ENCODE data around the gene DCBLD2.
"Not testable (repeated sequence)": the region's sequence is repeated elsewhere in the genome, so short reads cannot be mapped to it uniquely, and the experiment has no call there.

The DCBLD2 gene

DNA sequence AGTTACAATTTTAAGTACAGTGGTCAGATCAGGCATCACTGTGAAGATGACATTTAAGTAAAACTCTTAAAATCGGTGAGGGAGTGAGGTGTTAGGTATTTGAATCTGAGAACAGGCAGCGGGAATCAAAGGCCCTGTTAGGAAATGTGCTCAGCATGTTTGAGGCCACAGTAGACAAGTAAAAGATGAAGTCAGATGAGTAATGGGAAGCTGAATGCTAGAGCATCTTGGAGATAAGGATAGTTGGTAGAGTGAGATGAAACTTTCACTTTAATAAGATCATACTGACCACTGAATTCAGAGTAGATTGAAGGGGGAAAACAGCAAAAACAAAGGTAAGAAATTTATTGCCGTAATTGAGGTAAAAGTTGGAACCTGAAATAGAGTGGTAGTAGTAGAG lies 61.6 kb downstream of the DCBLD2 start:
- Histone ChIP-seq H3K4me3 (ENCODE audit: low read depth, low read length) (no peak overlapping the region), H3K79me2 (no peaks in the 10 kb centered on the region), H3K4me2 (ENCODE audit: low read length) (no peak overlapping the region), H3K9me3 (ENCODE audit: control insufficient read depth, low read length) (no peaks in the 10 kb centered on the region), H2AFZ (no peak overlapping the region), H3K27me3 (ENCODE audit: control insufficient read depth, insufficient read depth, low read length) (no peaks in the 10 kb centered on the region), H3K9ac (no peak overlapping the region), H3K4me1 (no peaks in the 10 kb centered on the region), H3K36me3 (ENCODE audit: control insufficient read depth, insufficient read depth, low read length) (no peaks in the 10 kb centered on the region), H3K27ac (no peak overlapping the region)
- TF ChIP-seq, protein P1, sequence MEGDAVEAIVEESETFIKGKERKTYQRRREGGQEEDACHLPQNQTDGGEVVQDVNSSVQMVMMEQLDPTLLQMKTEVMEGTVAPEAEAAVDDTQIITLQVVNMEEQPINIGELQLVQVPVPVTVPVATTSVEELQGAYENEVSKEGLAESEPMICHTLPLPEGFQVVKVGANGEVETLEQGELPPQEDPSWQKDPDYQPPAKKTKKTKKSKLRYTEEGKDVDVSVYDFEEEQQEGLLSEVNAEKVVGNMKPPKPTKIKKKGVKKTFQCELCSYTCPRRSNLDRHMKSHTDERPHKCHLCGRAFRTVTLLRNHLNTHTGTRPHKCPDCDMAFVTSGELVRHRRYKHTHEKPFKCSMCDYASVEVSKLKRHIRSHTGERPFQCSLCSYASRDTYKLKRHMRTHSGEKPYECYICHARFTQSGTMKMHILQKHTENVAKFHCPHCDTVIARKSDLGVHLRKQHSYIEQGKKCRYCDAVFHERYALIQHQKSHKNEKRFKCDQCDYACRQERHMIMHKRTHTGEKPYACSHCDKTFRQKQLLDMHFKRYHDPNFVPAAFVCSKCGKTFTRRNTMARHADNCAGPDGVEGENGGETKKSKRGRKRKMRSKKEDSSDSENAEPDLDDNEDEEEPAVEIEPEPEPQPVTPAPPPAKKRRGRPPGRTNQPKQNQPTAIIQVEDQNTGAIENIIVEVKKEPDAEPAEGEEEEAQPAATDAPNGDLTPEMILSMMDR (IDR thresholded peaks at IDR 0.05): no peak

GRCh38 chr3:98831060-98831459 lies 70.4 kb downstream of the DCBLD2 start:
- H3K9me3 ChIP-seq (ENCODE audit: control insufficient read depth, low read length); H2AFZ ChIP-seq; H3K9ac ChIP-seq; H3K79me2 ChIP-seq; H3K4me3 ChIP-seq (ENCODE audit: low read depth, low read length); H3K27me3 ChIP-seq (ENCODE audit: control insufficient read depth, insufficient read depth, low read length); H3K36me3 ChIP-seq (ENCODE audit: control insufficient read depth, insufficient read depth, low read length); H3K4me2 ChIP-seq (ENCODE audit: low read length); H3K27ac ChIP-seq; H3K4me1 ChIP-seq: not testable (repeated sequence)

- H3K9ac ChIP-seq: no peak overlapping the region
- no peaks in the 10 kb centered on the region for H3K4me1 ChIP-seq
- no peak overlapping the region for H3K4me2 ChIP-seq (ENCODE audit: low read length)
- H3K27me3 ChIP-seq (ENCODE audit: control insufficient read depth, insufficient read depth, low read length): no peaks in the 10 kb centered on the region
- no peaks in the 10 kb centered on the region for H3K79me2 ChIP-seq
- no peaks in the 10 kb centered on the region for H3K36me3 ChIP-seq (ENCODE audit: control insufficient read depth, insufficient read depth, low read length)
- H3K9me3 ChIP-seq (ENCODE audit: control insufficient read depth, low read length): no peaks in the 10 kb centered on the region
- TF ChIP-seq, protein P1 (IDR thresholded peaks at IDR 0.05): no peak
- H3K4me3 ChIP-seq (ENCODE audit: low read depth, low read length): no peak overlapping the region
- H2AFZ ChIP-seq: no peak overlapping the region
- H3K27ac ChIP-seq: no peak overlapping the region
These were observed 72.2 kb downstream of the DCBLD2 start for GRCh38 chr3:98829246-98829832.

DNA sequence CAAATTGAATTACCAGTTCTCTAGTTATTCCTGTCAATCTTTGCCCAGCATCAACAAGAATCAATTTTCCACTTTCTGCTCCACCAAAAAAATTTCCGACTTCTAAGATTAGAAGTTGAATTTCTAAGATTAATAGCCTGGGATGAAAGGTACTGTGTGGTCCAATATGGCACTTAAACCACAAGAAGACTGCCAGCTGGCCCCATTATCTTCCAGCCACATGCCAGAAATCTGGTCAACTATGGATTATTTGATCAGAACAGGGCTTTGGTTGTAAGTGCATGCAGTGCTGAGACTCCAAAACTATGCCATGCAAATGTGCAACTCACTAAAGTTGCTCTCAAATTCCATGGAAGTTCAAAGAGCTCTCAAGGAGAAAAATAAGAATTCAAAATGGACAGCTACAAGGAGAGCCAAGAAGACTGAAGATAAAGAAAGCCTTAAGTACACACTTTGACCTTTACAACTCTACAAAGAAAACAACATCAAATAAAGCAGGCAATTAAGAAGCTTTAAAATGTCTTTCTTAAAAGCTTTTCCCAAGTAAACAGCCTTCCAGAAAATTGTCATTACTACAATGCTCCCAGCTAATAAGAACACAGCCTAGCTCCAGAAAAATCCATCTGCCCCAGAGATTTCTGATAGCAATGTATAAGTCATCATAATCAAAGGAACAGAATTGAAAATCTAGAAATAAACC lies 74.1 kb downstream of the DCBLD2 start:
- TF ChIP-seq, protein P1 (IDR thresholded peaks at IDR 0.05): no peak
- Histone ChIP-seq H3K9ac (no peak overlapping the region), H3K79me2 (no peaks in the 10 kb centered on the region), H3K27me3 (ENCODE audit: control insufficient read depth, insufficient read depth, low read length) (no peaks in the 10 kb centered on the region), H3K36me3 (ENCODE audit: control insufficient read depth, insufficient read depth, low read length) (no peaks in the 10 kb centered on the region), H3K4me3 (ENCODE audit: low read depth, low read length) (no peak overlapping the region), H3K9me3 (ENCODE audit: control insufficient read depth, low read length) (no peaks in the 10 kb centered on the region), H3K27ac (no peak overlapping the region), H3K4me1 (no peaks in the 10 kb centered on the region), H3K4me2 (ENCODE audit: low read length) (no peak overlapping the region), H2AFZ (no peak overlapping the region)

DNA sequence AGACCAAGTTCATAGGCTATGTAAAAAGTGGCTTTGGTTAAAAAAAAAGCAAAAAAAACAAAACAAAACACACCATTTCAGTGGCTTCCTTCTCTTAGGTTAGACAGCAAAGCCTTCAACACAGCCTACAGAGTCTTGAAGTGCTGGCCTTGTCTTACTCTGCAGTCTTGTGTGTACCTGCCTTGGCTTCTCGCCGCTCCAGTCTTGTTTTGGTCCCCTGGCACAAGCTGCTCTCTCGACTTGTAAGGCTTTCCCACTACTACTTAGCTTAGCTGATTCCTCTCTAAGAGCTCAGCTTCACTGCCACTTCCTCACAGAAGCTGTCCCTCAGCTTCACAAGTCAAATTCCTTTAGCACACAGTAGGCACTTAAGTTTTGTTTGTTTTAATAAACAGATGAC lies 75.4 kb downstream of the DCBLD2 start:
- no peak overlapping the region for H3K4me3 ChIP-seq (ENCODE audit: low read depth, low read length)
- no peak overlapping the region for H2AFZ ChIP-seq
- TF ChIP-seq, protein P1 (IDR thresholded peaks at IDR 0.05): no peak
- no peaks in the 10 kb centered on the region for H3K36me3 ChIP-seq (ENCODE audit: control insufficient read depth, insufficient read depth, low read length)
- no peaks in the 10 kb centered on the region for H3K27me3 ChIP-seq (ENCODE audit: control insufficient read depth, insufficient read depth, low read length)
- H3K27ac ChIP-seq: no peak overlapping the region
- no peak overlapping the region for H3K9ac ChIP-seq
- H3K4me1 ChIP-seq: no peaks in the 10 kb centered on the region
- H3K4me2 ChIP-seq (ENCODE audit: low read length): no peak overlapping the region
- H3K9me3 ChIP-seq (ENCODE audit: control insufficient read depth, low read length): no peaks in the 10 kb centered on the region
- no peaks in the 10 kb centered on the region for H3K79me2 ChIP-seq
